ENCODE data around the gene MAN1B1. TPM values are rescaled to one million over a fixed set of nuclear protein-coding genes. Genes with fewer than 3 reads are reported as not detected.

Gene MAN1B1
- total RNA-seq, 1 experiment from 2014 or later, result 57.2 TPM

- ChIA-PET CTCF (no interaction called here), POLR2A (no interaction called here)
- intact Hi-C loops (cut with micrococcal nuclease; ENCODE audit: unreplicated experiment) (no loop called here), in situ Hi-C loops (cut with HindIII; ENCODE audit: low pct_unique_long_range_greater_than_20kb, low sequenced_read_pairs) (no loop called here)
- H3K27me3 ChIP-seq (ENCODE audit: control insufficient read depth, insufficient read depth, low read length), result no peaks in the 10 kb centered on the region
- H3K4me1 ChIP-seq (ENCODE audit: control insufficient read depth, insufficient read depth, low read length), result peaks cover 2% of the 10 kb centered on the region; the same call in 1 of the 2 replicates
- TF ChIP-seq CTCF (IDR thresholded peaks at IDR 0.05) (no peak), REST (IDR thresholded peaks at IDR 0.05; ENCODE audit: insufficient read depth in 1 of 2, low read depth in 2 of 2, low read length in 1 of 2) (no peak), POLR2AphosphoS5 (IDR thresholded peaks at IDR 0.05; ENCODE audit: low read depth, low read length) (no peak), TCF7L2 (IDR thresholded peaks at IDR 0.05; ENCODE audit: low read depth, low read length) (no peak), SIN3A (IDR thresholded peaks at IDR 0.05; ENCODE audit: borderline replicate concordance, insufficient read depth, low read depth, low read length) (no peak)
- H3K36me3 ChIP-seq (ENCODE audit: control insufficient read depth, insufficient read depth, low read length), result no peaks in the 10 kb centered on the region
- H3K27ac ChIP-seq (ENCODE audit: low read length), result no peak within 1 kb of the TSS
- H3K9me3 ChIP-seq (ENCODE audit: control insufficient read depth, insufficient read depth, low read depth, low read length), result no peaks in the 10 kb centered on the region
- H3K4me3 ChIP-seq (ENCODE audit: low read depth in 2 of 2, low read length in 2 of 2), result peak within 1 kb of the TSS; percentile 30 to 32
- no peak for DNase-seq (ENCODE audit: low read depth, low spot score)
- peak; percentile 51 for ATAC-seq
- no TSS peak for BruUV-seq (replicated peaks)
Measured at GRCh38 chr9:137053944-137054931, 32.5 kb upstream of the MAN1B1 start, which contains the start of gene ENTPD2. Gene ENTPD2 (minus strand): TSS chr9:137054061. CDS start chr9:137053997, 64 bp downstream.

- ATAC-seq, result no peak
- BruUV-seq (replicated peaks), result no TSS peak
- POLR2A ChIA-PET, result no interaction called here
- no peak for DNase-seq (ENCODE audit: low read depth, low spot score)
- Histone ChIP-seq H3K4me1 (ENCODE audit: control insufficient read depth, insufficient read depth, low read length) (peaks cover 2% of the 10 kb centered on the region; the same call in 1 of the 2 replicates), H3K27me3 (ENCODE audit: control insufficient read depth, insufficient read depth, low read length) (no peaks in the 10 kb centered on the region), H3K36me3 (ENCODE audit: control insufficient read depth, insufficient read depth, low read length) (no peaks in the 10 kb centered on the region), H3K27ac (ENCODE audit: low read length) (no peak overlapping the region), H3K9me3 (ENCODE audit: control insufficient read depth, insufficient read depth, low read depth, low read length) (no peaks in the 10 kb centered on the region), H3K4me3 (ENCODE audit: low read depth in 2 of 2, low read length in 2 of 2) (no peak overlapping the region)
- CTCF ChIA-PET, result interaction anchor here (1.3 kb wide), 1 partner anchor 13 kb away, joined by 8 read pairs; no protein-coding TSS in a partner anchor
- intact Hi-C loops (cut with micrococcal nuclease; ENCODE audit: unreplicated experiment) (no loop called here), in situ Hi-C loops (cut with HindIII; ENCODE audit: low pct_unique_long_range_greater_than_20kb, low sequenced_read_pairs) (no loop called here)
- TF ChIP-seq SIN3A (IDR thresholded peaks at IDR 0.05; ENCODE audit: borderline replicate concordance, insufficient read depth, low read depth, low read length) (no peak), POLR2AphosphoS5 (IDR thresholded peaks at IDR 0.05; ENCODE audit: low read depth, low read length) (no peak), REST (IDR thresholded peaks at IDR 0.05; ENCODE audit: insufficient read depth in 1 of 2, low read depth in 2 of 2, low read length in 1 of 2) (no peak), CTCF (IDR thresholded peaks at IDR 0.05) (no peak)
Measured at GRCh38 chr9:137054932-137055384, 31.8 kb upstream of the MAN1B1 start.
